ENCODE measurements around the gene GRK2. TPM values are rescaled to one million over a fixed set of nuclear protein-coding genes. Genes with fewer than 3 reads are reported as not detected.
"Not testable (repeated sequence)": the region's sequence is repeated elsewhere in the genome, so short reads cannot be mapped to it uniquely, and the experiment has no call there.

GRK2 gene
- total and polyA plus RNA-seq, 2 of the 13 experiments (the other 11 are each of a cell fraction or from before 2014, with no cell fraction given) = 31.3 to 42.4 TPM

DNA sequence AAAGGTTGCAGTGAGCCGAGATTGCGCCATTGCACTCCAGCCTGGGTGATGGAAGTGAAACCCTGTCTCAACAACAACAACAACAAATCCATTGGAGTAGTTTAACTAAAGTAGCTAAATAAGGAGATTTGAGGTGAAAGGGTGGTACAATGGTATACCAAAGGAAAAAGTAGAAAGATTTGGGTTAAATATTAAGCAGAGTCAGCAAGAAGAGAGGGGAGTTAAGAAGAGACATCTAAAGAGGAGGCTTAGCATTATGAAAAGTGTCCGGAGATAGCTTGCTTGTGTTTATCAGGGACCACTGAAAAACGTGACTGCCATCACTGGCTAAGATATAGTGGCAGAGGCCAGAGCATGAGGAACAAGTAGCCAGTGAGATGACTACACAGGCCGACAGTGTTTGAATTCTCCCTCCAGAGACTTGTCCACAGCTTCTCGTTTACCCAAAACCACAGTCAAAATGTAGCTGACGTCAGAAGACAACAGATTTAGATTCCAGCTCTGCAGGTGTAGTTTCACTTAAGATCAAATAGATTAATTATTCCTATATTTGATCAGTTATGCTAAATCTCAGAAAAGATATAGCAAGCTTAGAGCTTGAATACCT, 32.6 kb upstream of the GRK2 start (continued):
- TF ChIP-seq, protein P1, sequence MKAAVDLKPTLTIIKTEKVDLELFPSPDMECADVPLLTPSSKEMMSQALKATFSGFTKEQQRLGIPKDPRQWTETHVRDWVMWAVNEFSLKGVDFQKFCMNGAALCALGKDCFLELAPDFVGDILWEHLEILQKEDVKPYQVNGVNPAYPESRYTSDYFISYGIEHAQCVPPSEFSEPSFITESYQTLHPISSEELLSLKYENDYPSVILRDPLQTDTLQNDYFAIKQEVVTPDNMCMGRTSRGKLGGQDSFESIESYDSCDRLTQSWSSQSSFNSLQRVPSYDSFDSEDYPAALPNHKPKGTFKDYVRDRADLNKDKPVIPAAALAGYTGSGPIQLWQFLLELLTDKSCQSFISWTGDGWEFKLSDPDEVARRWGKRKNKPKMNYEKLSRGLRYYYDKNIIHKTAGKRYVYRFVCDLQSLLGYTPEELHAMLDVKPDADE (CRISPR knock-in tag; IDR thresholded peaks at IDR 0.05) = no peak
- TF ChIP-seq REPIN1 (CRISPR knock-in tag; IDR thresholded peaks at IDR 0.05; ENCODE audit: borderline replicate concordance, low read depth) = 0 out of 2 replicates have a peak, but pooled peaks have one; percentile 32
- TF ChIP-seq SNAI1 (CRISPR knock-in tag; IDR thresholded peaks at IDR 0.05; ENCODE audit: borderline replicate concordance) = no peak
- peak; percentile 38; the same call in 1 of the 2 replicates for TF ChIP-seq CEBPG (CRISPR knock-in tag; IDR thresholded peaks at IDR 0.05)

DNA sequence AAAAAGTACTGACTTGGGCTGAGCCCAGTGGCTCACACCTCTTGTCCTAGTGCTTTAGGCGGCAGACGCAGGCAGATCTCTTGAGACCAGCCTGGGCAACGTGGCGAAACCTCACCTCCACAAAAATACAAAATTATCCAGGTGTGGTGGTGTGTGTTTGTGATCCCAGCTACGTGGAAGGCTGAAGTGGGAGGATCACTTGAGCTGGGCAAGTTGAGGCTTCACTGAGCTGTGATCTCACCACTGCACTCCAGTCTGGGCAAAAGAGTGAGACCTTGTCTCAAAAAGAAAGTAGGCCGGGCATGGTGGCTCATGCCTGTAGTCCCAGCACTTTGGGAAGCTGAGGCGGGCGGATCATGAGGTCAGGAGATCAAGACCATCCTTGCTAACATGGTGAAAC, 31.7 kb upstream of the GRK2 start:
- H3K27ac ChIP-seq (ENCODE audit: extremely low read length, insufficient read depth, low read length) = not testable (repeated sequence)

DNA sequence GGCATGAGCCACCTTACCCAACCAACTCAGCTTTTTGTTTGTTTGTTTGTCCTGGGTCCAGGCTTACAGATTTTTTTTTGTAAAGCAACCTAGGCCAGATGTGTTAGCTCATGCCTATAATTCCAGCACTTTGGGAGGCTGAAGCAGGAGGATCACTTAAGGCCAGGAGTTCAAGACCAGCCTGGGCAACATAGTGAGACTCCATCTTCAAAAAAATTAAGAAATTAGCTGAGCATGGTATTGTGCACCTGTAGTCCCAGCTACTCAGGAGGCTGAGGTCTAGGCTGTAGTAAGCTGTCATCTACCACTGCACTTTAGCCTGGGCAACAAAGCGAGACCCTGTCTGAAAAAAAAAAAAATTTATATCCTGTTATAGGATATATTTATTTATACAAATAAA, 28.7 kb upstream of the GRK2 start:
- Histone ChIP-seq H3K27me3 (ENCODE audit: control insufficient read depth in 1 of 2, insufficient read depth in 2 of 2, low read length in 2 of 2) (no peaks in the 10 kb centered on the region; a peak in 1 of 5 replicates), H3K36me3 (replicated peaks in 1 of 2; ENCODE audit: control insufficient read depth in 1 of 2, insufficient read depth in 2 of 2, low read length in 2 of 2) (peaks cover 3 to 13% of the 10 kb centered on the region in 2 experiments; a peak in 2 of 5 replicates), H3K9ac (ENCODE audit: insufficient read depth, low read depth, low read length) (no peak overlapping the region), H3K4me1 (ENCODE audit: insufficient read depth, low read length) (peaks cover 43% of the 10 kb centered on the region), H3K79me2 (ENCODE audit: insufficient read depth, low read length) (peaks cover 27% of the 10 kb centered on the region), H2AFZ (ENCODE audit: low read length) (no peak overlapping the region), H4K20me1 (ENCODE audit: insufficient read depth, low read length) (peaks cover 10% of the 10 kb centered on the region), H3K4me2 (ENCODE audit: low read depth, low read length) (no peak overlapping the region), H3K9me3 (ENCODE audit: low read length) (no peaks in the 10 kb centered on the region), H3K4me3 (replicated peaks in 1 of 3; ENCODE audit: insufficient read depth in 1 of 3, low read depth in 2 of 3, low read length in 3 of 3) (no peak overlapping the region), H3K27ac (ENCODE audit: extremely low read length, insufficient read depth, low read length) (no peak overlapping the region)
- no peak for FAIRE-seq
- ATAC-seq = no peak
- intact Hi-C loops (cut with micrococcal nuclease; ENCODE audit: unreplicated experiment) = no loop called here
- POLR2A ChIA-PET = interaction anchor here (0.8 kb wide), 1 partner anchor 24 kb away, joined by 3 read pairs; no protein-coding TSS in a partner anchor
- CTCF ChIA-PET (ENCODE audit: low intra/inter-chr PET ratio, low total read pairs) = no interaction called here
- 100% methylated on average over 1 of the region's 1 CpG for WGBS (ENCODE audit: low lambda C conversion rate)
- no peak for DNase-seq (ENCODE audit: low spot score)
- in situ Hi-C loops (cut with HindIII; ENCODE audit: extremely low pct_ligation_motif_present, low pct_unique_long_range_greater_than_20kb) = no loop called here
- BruUV-seq (replicated peaks) = no TSS peak
- TF ChIP-seq KMT2A (CRISPR knock-in tag; IDR thresholded peaks at IDR 0.05) = no peak
- TF ChIP-seq, protein P2, sequence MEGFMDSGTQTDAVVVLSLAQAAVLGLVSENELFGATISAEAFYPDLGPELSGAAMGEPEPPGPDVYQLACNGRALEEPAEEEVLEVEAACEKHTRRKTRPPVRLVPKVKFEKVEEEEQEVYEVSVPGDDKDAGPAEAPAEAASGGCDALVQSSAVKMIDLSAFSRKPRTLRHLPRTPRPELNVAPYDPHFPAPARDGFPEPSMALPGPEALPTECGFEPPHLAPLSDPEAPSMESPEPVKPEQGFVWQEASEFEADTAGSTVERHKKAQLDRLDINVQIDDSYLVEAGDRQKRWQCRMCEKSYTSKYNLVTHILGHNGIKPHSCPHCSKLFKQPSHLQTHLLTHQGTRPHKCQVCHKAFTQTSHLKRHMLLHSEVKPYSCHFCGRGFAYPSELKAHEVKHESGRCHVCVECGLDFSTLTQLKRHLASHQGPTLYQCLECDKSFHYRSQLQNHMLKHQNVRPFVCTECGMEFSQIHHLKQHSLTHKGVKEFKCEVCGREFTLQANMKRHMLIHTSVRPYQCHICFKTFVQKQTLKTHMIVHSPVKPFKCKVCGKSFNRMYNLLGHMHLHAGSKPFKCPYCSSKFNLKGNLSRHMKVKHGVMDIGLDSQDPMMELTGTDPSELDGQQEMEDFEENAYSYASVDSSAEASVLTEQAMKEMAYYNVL (CRISPR knock-in tag; IDR thresholded peaks at IDR 0.05; ENCODE audit: borderline replicate concordance) = no peak
- TF ChIP-seq, protein P3, sequence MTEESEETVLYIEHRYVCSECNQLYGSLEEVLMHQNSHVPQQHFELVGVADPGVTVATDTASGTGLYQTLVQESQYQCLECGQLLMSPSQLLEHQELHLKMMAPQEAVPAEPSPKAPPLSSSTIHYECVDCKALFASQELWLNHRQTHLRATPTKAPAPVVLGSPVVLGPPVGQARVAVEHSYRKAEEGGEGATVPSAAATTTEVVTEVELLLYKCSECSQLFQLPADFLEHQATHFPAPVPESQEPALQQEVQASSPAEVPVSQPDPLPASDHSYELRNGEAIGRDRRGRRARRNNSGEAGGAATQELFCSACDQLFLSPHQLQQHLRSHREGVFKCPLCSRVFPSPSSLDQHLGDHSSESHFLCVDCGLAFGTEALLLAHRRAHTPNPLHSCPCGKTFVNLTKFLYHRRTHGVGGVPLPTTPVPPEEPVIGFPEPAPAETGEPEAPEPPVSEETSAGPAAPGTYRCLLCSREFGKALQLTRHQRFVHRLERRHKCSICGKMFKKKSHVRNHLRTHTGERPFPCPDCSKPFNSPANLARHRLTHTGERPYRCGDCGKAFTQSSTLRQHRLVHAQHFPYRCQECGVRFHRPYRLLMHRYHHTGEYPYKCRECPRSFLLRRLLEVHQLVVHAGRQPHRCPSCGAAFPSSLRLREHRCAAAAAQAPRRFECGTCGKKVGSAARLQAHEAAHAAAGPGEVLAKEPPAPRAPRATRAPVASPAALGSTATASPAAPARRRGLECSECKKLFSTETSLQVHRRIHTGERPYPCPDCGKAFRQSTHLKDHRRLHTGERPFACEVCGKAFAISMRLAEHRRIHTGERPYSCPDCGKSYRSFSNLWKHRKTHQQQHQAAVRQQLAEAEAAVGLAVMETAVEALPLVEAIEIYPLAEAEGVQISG (CRISPR knock-in tag; IDR thresholded peaks at IDR 0.05) = no peak
- TF ChIP-seq ZNF326 (CRISPR knock-in tag; IDR thresholded peaks at IDR 0.05; ENCODE audit: borderline replicate concordance) = no peak
- TF ChIP-seq REPIN1 (CRISPR knock-in tag; IDR thresholded peaks at IDR 0.05; ENCODE audit: borderline replicate concordance, low read depth) = no peak
- no peak for TF ChIP-seq ZMYM3 (CRISPR knock-in tag; IDR thresholded peaks at IDR 0.05)

More for the DNA sequence above, 31.7 kb upstream of the GRK2 start:
- POLR2A ChIA-PET = interaction anchor here (0.7 kb wide), 1 partner anchor 491 kb away, joined by 3 read pairs; no protein-coding TSS in a partner anchor
- FAIRE-seq; DNase-seq (ENCODE audit: low spot score); BruUV-seq (replicated peaks); H3K79me2 ChIP-seq (ENCODE audit: insufficient read depth, low read length); H3K4me2 ChIP-seq (ENCODE audit: low read depth, low read length); in situ Hi-C loops (cut with HindIII; ENCODE audit: extremely low pct_ligation_motif_present, low pct_unique_long_range_greater_than_20kb); H4K20me1 ChIP-seq (ENCODE audit: insufficient read depth, low read length); ATAC-seq; H3K4me3 ChIP-seq (replicated peaks in 1 of 3; ENCODE audit: insufficient read depth in 1 of 3, low read depth in 2 of 3, low read length in 3 of 3); intact Hi-C loops (cut with micrococcal nuclease; ENCODE audit: unreplicated experiment); H3K9me3 ChIP-seq (ENCODE audit: low read length); H3K9ac ChIP-seq (ENCODE audit: insufficient read depth, low read depth, low read length); H3K27me3 ChIP-seq (ENCODE audit: control insufficient read depth in 1 of 2, insufficient read depth in 2 of 2, low read length in 2 of 2); CTCF ChIA-PET (ENCODE audit: low intra/inter-chr PET ratio, low total read pairs); H2AFZ ChIP-seq (ENCODE audit: low read length): not testable (repeated sequence)
- Histone ChIP-seq H3K36me3 (replicated peaks in 1 of 2; ENCODE audit: control insufficient read depth in 1 of 2, insufficient read depth in 2 of 2, low read length in 2 of 2) (peaks cover 10 to 29% of the 10 kb centered on the region in 2 experiments), H3K4me1 (ENCODE audit: insufficient read depth, low read length) (peaks cover 30% of the 10 kb centered on the region)
- 98% methylated on average over 8 of the region's 8 CpGs for WGBS (ENCODE audit: low lambda C conversion rate)

All from HepG2 (cell line).